WTC11 (cell line): ENCODE data around the gene MCF2L2.

Experiments used
- CTCF ChIP-seq: fragments of 200-600 bp; IDR thresholded peaks from 2 replicates; pipeline ENCODE4 v1.8.0; 2022; ENCODE audit warnings: antibody characterized with exemption
- NR3C1 ChIP-seq: sonication (generic); formaldehyde crosslinking; conservative IDR thresholded peaks from 2 replicates; pipeline ENCODE4 v1.8.1; 2023; ENCODE audit warnings: low read depth, mild to moderate bottlenecking, missing genetic modification reagents
- TP53 ChIP-seq: sonication (generic); formaldehyde crosslinking; IDR thresholded peaks from 2 replicates; pipeline ENCODE4 v1.8.1; 2023; ENCODE audit warnings: mild to moderate bottlenecking, missing genetic modification reagents
- TF ChIP-seq, protein P1 (sequence below): sonication (generic); formaldehyde crosslinking; IDR thresholded peaks from 2 replicates; pipeline ENCODE4 v1.8.0; 2023; ENCODE audit warnings: missing genetic modification reagents, mild to moderate bottlenecking, borderline replicate concordance

GRCh38 chr3:183309276-183309675, 119.1 kb downstream of the MCF2L2 start:
- TF ChIP-seq CTCF: no peak
- TF ChIP-seq NR3C1 (CRISPR knock-in tag): no peak
- no peak for TF ChIP-seq TP53 (CRISPR knock-in tag)
- TF ChIP-seq, protein P1, sequence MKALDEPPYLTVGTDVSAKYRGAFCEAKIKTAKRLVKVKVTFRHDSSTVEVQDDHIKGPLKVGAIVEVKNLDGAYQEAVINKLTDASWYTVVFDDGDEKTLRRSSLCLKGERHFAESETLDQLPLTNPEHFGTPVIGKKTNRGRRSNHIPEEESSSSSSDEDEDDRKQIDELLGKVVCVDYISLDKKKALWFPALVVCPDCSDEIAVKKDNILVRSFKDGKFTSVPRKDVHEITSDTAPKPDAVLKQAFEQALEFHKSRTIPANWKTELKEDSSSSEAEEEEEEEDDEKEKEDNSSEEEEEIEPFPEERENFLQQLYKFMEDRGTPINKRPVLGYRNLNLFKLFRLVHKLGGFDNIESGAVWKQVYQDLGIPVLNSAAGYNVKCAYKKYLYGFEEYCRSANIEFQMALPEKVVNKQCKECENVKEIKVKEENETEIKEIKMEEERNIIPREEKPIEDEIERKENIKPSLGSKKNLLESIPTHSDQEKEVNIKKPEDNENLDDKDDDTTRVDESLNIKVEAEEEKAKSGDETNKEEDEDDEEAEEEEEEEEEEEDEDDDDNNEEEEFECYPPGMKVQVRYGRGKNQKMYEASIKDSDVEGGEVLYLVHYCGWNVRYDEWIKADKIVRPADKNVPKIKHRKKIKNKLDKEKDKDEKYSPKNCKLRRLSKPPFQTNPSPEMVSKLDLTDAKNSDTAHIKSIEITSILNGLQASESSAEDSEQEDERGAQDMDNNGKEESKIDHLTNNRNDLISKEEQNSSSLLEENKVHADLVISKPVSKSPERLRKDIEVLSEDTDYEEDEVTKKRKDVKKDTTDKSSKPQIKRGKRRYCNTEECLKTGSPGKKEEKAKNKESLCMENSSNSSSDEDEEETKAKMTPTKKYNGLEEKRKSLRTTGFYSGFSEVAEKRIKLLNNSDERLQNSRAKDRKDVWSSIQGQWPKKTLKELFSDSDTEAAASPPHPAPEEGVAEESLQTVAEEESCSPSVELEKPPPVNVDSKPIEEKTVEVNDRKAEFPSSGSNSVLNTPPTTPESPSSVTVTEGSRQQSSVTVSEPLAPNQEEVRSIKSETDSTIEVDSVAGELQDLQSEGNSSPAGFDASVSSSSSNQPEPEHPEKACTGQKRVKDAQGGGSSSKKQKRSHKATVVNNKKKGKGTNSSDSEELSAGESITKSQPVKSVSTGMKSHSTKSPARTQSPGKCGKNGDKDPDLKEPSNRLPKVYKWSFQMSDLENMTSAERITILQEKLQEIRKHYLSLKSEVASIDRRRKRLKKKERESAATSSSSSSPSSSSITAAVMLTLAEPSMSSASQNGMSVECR (CRISPR knock-in tag): no peak
